RWPE1 (cell line): ENCODE data around the gene HSPA1L.
A peak's percentile ranks its signal among the peaks of the same experiment; 100 is the strongest.

Experiments used
- CTCF ChIA-PET: fragments of 350-600 bp; sonication (Branson Sonifier 250); formaldehyde crosslinking; extraction: SDS; loops from one replicate; lab custom pipeline; 2021; lab: Yijun Ruan, JAX
- POLR2A ChIA-PET: fragments of 400-600 bp; formaldehyde crosslinking; extraction: SDS; loops from one replicate; lab custom pipeline; 2020; ENCODE audit warnings: antibody characterized with exemption; ENCODE audit not compliant: low non-redundant PET; lab: Yijun Ruan, JAX
- DNase-seq: peaks from one replicate; pipeline ENCODE4 v3.0.0; 2012; ENCODE audit warnings: low spot score
- H3K27ac ChIP-seq: fragments of 450-650 bp; 2 replicates; pipeline ENCODE4 v1.5.1; 2017
- CTCF ChIP-seq: fragments of 450-650 bp; conservative IDR thresholded peaks from 2 replicates; pipeline ENCODE4 v1.5.1; 2017; ENCODE audit warnings: low read depth, mild to moderate bottlenecking

HSPA1L gene

GRCh38 chr6:31792761-31793171 is 22.3 kb downstream of the HSPA1L start:
- POLR2A ChIA-PET: no interaction called here
- H3K27ac ChIP-seq: peak overlapping the region; percentile 89
- CTCF ChIA-PET: no interaction called here
- TF ChIP-seq CTCF: no peak
- DNase-seq: peak; percentile 84

GRCh38 chr6:31792090-31792374 is 23.1 kb downstream of the HSPA1L start:
- ChIA-PET CTCF (interaction anchor here (1.2 kb wide), 1 partner anchor 76 kb away, joined by 3 read pairs; no protein-coding TSS in a partner anchor), POLR2A (no interaction called here)
- TF ChIP-seq CTCF: no peak
- H3K27ac ChIP-seq: peak overlapping the region; percentile 89
- no peak for DNase-seq

GRCh38 chr6:31791324-31792089 is 23.6 kb downstream of the HSPA1L start:
- DNase-seq: no peak
- H3K27ac ChIP-seq: peak overlapping the region; percentile 89
- TF ChIP-seq CTCF: peak; percentile 61
- CTCF ChIA-PET: interaction anchor here (0.5 to 1.2 kb wide), 9 partner anchors 9 to 76 kb away, joined by 3 to 8 read pairs (median 3); partner anchors contain the start of gene LSM2
- POLR2A ChIA-PET: no interaction called here

GRCh38 chr6:31785475-31785874 is 29.6 kb downstream of the HSPA1L start:
- CTCF ChIA-PET: no interaction called here
- H3K27ac ChIP-seq: peak overlapping the region; percentile 40
- no peak for TF ChIP-seq CTCF
- DNase-seq: no peak
- POLR2A ChIA-PET: interaction anchor here (0.6 kb wide), 1 partner anchor 51 kb away, joined by 6 read pairs; no protein-coding TSS in a partner anchor

GRCh38 chr6:31784098-31784925 is 30.8 kb downstream of the HSPA1L start:
- no peak for TF ChIP-seq CTCF
- POLR2A ChIA-PET: interaction anchor here (0.5 to 0.7 kb wide), 2 partner anchors 11 to 1082 kb away, joined by 3 to 4 read pairs; partner anchors contain the start of gene VARS1
- CTCF ChIA-PET: interaction anchor here (0.7 to 1.5 kb wide), 2 partner anchors 12 to 14 kb away, joined by 5 read pairs; no protein-coding TSS in a partner anchor
- peak overlapping the region; percentile 40 for H3K27ac ChIP-seq
- no peak for DNase-seq

GRCh38 chr6:31782126-31782855 is 32.8 kb downstream of the HSPA1L start:
- POLR2A ChIA-PET: no interaction called here
- CTCF ChIA-PET: interaction anchor here (0.7 kb wide), 1 partner anchor 9 kb away, joined by 3 read pairs; no protein-coding TSS in a partner anchor
- no peak for DNase-seq
- no peak for TF ChIP-seq CTCF
- H3K27ac ChIP-seq: peak overlapping the region; percentile 89
